Vagina (tissue), 2 donors: ENCODE data around the gene DTYMK. TPM values are rescaled to one million over a fixed set of nuclear protein-coding genes. Genes with fewer than 3 reads are reported as not detected.

Source experiments
- DNase-seq, 2 donors: peaks; one replicate each; pipeline ENCODE4 v3.0.0-alpha.2; 2017; ENCODE audit errors: extremely low spot score in 2 of 2
- H3K27ac ChIP-seq: fragments of 200-600 bp; sonication (generic); one replicate; pipeline ENCODE4 v1.5.1; 2019
- H3K27me3 ChIP-seq: fragments of 200-600 bp; sonication (generic); one replicate; pipeline ENCODE4 v1.5.1; 2019
- H3K36me3 ChIP-seq, 2 donors: fragments of 200-600 bp; sonication (generic); one replicate each; pipeline ENCODE4 v1.5.1; 2017 to 2019
- H3K4me1 ChIP-seq: fragments of 200-600 bp; sonication (generic); one replicate; pipeline ENCODE4 v1.5.1; 2019
- H3K4me3 ChIP-seq, 2 donors: fragments of 200-600 bp; sonication (generic); 1 replicate in 1 of 2; 2 replicates in 1 of 2; pipeline ENCODE4 v1.5.1; 2016 to 2019
- H3K9me3 ChIP-seq: fragments of 200-600 bp; sonication (generic); one replicate; pipeline ENCODE4 v1.5.1; 2019
- CTCF ChIP-seq, 3 experiments: fragments of 450-650 bp in 2 of 3; fragments of 200-600 bp in 1 of 3; sonication (generic) in 1 of 3; IDR thresholded peaks; one replicate each; pipeline ENCODE4 v1.5.1; 2017 to 2019; ENCODE audit warnings: antibody characterized with exemption in 3 of 3, mild to moderate bottlenecking in 2 of 3, moderate library complexity in 2 of 3
- POLR2A ChIP-seq, 2 donors: fragments of 450-650 bp; IDR thresholded peaks; one replicate each; pipeline ENCODE4 v1.6.1; 2017; ENCODE audit warnings: antibody characterized with exemption in 2 of 2, mild to moderate bottlenecking in 2 of 2, moderate library complexity in 2 of 2
- POLR2AphosphoS5 ChIP-seq, 2 donors: sonication (generic); formaldehyde crosslinking; IDR thresholded peaks; one replicate each; pipeline ENCODE4 v1.9.0; 2017; ENCODE audit warnings: antibody characterized with exemption in 2 of 2, mild to moderate bottlenecking in 2 of 2, low read depth in 1 of 2; ENCODE audit not compliant: insufficient read depth in 1 of 2
- intact Hi-C: fragments of 100-400 bp; cut with DNase I; formaldehyde crosslinking; loops from one replicate; pipeline ENCODE4 v1.15.1; 2023
- total RNA-seq: library from RNA; depleted of rRNA; stranded (reverse); fragments of >200 nt; gene quantifications from one replicate; pipeline ENCODE4 v1.2.3, GENCODE V29; 2016

Gene DTYMK
- total RNA-seq, 1 donor from 2014 or later, result 14.7 TPM

GRCh38 chr2:241678784-241679540 is 7.7 kb downstream of the DTYMK start:
- no peak for TF ChIP-seq POLR2AphosphoS5 (IDR thresholded peaks at IDR 0.05; ENCODE audit: insufficient read depth in 1 of 2, low read depth in 1 of 2)
- TF ChIP-seq POLR2A (IDR thresholded peaks at IDR 0.05), result no peak
- no peak for TF ChIP-seq CTCF (IDR thresholded peaks at IDR 0.05)
- Histone ChIP-seq H3K27ac (no peak overlapping the region), H3K9me3 (no peaks in the 10 kb centered on the region), H3K4me1 (peaks cover 6% of the 10 kb centered on the region), H3K36me3 (peaks cover 0 to 27% of the 10 kb centered on the region in 2 donors), H3K27me3 (no peaks in the 10 kb centered on the region), H3K4me3 (no peak overlapping the region)
- intact Hi-C loops, result no loop called here
- no peak for DNase-seq

GRCh38 chr2:241678307-241678706 is 8.3 kb downstream of the DTYMK start:
- intact Hi-C loops, result no loop called here

GRCh38 chr2:241677392-241677791 is 9.2 kb downstream of the DTYMK start:
- intact Hi-C loops, result no loop called here
- H3K27me3 ChIP-seq, result no peaks in the 10 kb centered on the region
- peaks cover 0 to 35% of the 10 kb centered on the region in 2 donors for H3K36me3 ChIP-seq

More at GRCh38 chr2:241678307-241678706, 8.3 kb downstream of the DTYMK start:
- Histone ChIP-seq H3K9me3 (no peaks in the 10 kb centered on the region), H3K4me3 (no peak overlapping the region), H3K27me3 (no peaks in the 10 kb centered on the region), H3K4me1 (peaks cover 6% of the 10 kb centered on the region), H3K27ac (no peak overlapping the region), H3K36me3 (peaks cover 0 to 27% of the 10 kb centered on the region in 2 donors)
- DNase-seq, result no peak
- TF ChIP-seq POLR2AphosphoS5 (IDR thresholded peaks at IDR 0.05; ENCODE audit: insufficient read depth in 1 of 2, low read depth in 1 of 2) (no peak), POLR2A (IDR thresholded peaks at IDR 0.05) (no peak), CTCF (IDR thresholded peaks at IDR 0.05) (no peak)

GRCh38 chr2:241676665-241677064 is 9.9 kb downstream of the DTYMK start:
- Histone ChIP-seq H3K9me3 (no peaks in the 10 kb centered on the region), H3K4me1 (peaks cover 6% of the 10 kb centered on the region), H3K27ac (no peak overlapping the region), H3K36me3 (peaks cover 0 to 42% of the 10 kb centered on the region in 2 donors), H3K27me3 (no peaks in the 10 kb centered on the region), H3K4me3 (no peak overlapping the region)
- TF ChIP-seq CTCF (IDR thresholded peaks at IDR 0.05) (no peak), POLR2AphosphoS5 (IDR thresholded peaks at IDR 0.05; ENCODE audit: insufficient read depth in 1 of 2, low read depth in 1 of 2) (no peak), POLR2A (IDR thresholded peaks at IDR 0.05) (no peak)
- no peak for DNase-seq
- intact Hi-C loops, result no loop called here

More at GRCh38 chr2:241677392-241677791, 9.2 kb downstream of the DTYMK start:
- H3K4me3 ChIP-seq, result no peak overlapping the region
- peaks cover 6% of the 10 kb centered on the region for H3K4me1 ChIP-seq
- no peak for DNase-seq
- H3K27ac ChIP-seq, result no peak overlapping the region
- TF ChIP-seq POLR2AphosphoS5 (IDR thresholded peaks at IDR 0.05; ENCODE audit: insufficient read depth in 1 of 2, low read depth in 1 of 2) (no peak), CTCF (IDR thresholded peaks at IDR 0.05) (no peak), POLR2A (IDR thresholded peaks at IDR 0.05) (no peak)
- no peaks in the 10 kb centered on the region for H3K9me3 ChIP-seq

GRCh38 chr2:241675885-241676284 is 10.7 kb downstream of the DTYMK start:
- intact Hi-C loops, result no loop called here
- no peaks in the 10 kb centered on the region for H3K9me3 ChIP-seq
- TF ChIP-seq CTCF (IDR thresholded peaks at IDR 0.05), result no peak
- TF ChIP-seq POLR2A (IDR thresholded peaks at IDR 0.05), result no peak
- TF ChIP-seq POLR2AphosphoS5 (IDR thresholded peaks at IDR 0.05; ENCODE audit: insufficient read depth in 1 of 2, low read depth in 1 of 2), result no peak
- H3K27me3 ChIP-seq, result no peaks in the 10 kb centered on the region
- no peak overlapping the region for H3K27ac ChIP-seq
- no peak for DNase-seq
- peaks cover 0 to 50% of the 10 kb centered on the region in 2 donors for H3K36me3 ChIP-seq
- H3K4me1 ChIP-seq, result no peaks in the 10 kb centered on the region
- no peak overlapping the region for H3K4me3 ChIP-seq
